Thyroid gland (tissue), 4 donors: ENCODE data around the gene STK24. TPM values are rescaled to one million over a fixed set of nuclear protein-coding genes. Genes with fewer than 3 reads are reported as not detected.
A peak's percentile ranks its signal among the peaks of the same experiment; 100 is the strongest.

Experiments used
- DNase-seq, 2 donors: peaks; one replicate each; pipeline ENCODE4 v3.0.0-alpha.2; 2019
- H3K27ac ChIP-seq, 3 donors: fragments of 200-600 bp; sonication (generic); 1 replicate in 2 of 3; 2 replicates in 1 of 3; pipeline ENCODE4 v1.5.1; 2016 to 2019; ENCODE audit warnings: mild to moderate bottlenecking in 1 of 3, moderate library complexity in 1 of 3
- H3K27me3 ChIP-seq: fragments of 200-600 bp; sonication (generic); one replicate; pipeline ENCODE4 v1.5.1; 2019
- H3K36me3 ChIP-seq, 2 donors: fragments of 200-600 bp; sonication (generic); one replicate each; pipeline ENCODE4 v1.5.1; 2016 to 2019
- H3K4me1 ChIP-seq, 2 donors: fragments of 200-600 bp; sonication (generic); one replicate each; pipeline ENCODE4 v1.5.1; 2017 to 2019
- H3K4me3 ChIP-seq, 3 donors: fragments of 200-600 bp; sonication (generic); replicated peaks in 1 of 3; 1 replicate in 2 of 3; 2 replicates in 1 of 3; pipeline ENCODE4 v1.5.1; 2016; ENCODE audit warnings: mild to moderate bottlenecking in 1 of 3
- H3K9me3 ChIP-seq: fragments of 200-600 bp; sonication (generic); one replicate; pipeline ENCODE4 v1.5.1; 2017
- POLR2A ChIP-seq, 2 donors: fragments of 450-650 bp; IDR thresholded peaks; one replicate each; pipeline ENCODE4 v1.6.1; 2017; ENCODE audit warnings: antibody characterized with exemption in 2 of 2, mild to moderate bottlenecking in 2 of 2, moderate library complexity in 1 of 2
- WGBS, 2 donors: methylation state at CpG; one replicate each; pipeline ENCODE4 v1.1.5; 2017; 5-methylcytosine and 5-hydroxymethylcytosine counted together
- intact Hi-C: fragments of 100-400 bp; cut with DNase I; formaldehyde crosslinking; loops from one replicate; pipeline ENCODE4 v1.15.1; 2023
- total RNA-seq, 4 donors: library from RNA; depleted of rRNA; stranded (reverse); fragments of >200 nt; gene quantifications; one replicate each; pipeline ENCODE4 v1.2.3, GENCODE V29; 2016
- TF ChIP-seq, protein P1 (sequence below), 6 experiments: fragments of 200-600 bp in 3 of 6; fragments of 450-650 bp in 3 of 6; sonication (generic) in 3 of 6; IDR thresholded peaks; one replicate each; pipeline ENCODE4 v1.5.1; 2016 to 2019; ENCODE audit warnings: antibody characterized with exemption in 6 of 6, mild to moderate bottlenecking in 2 of 6, inconsistent platforms in 1 of 6, moderate library complexity in 1 of 6

The STK24 gene
- total RNA-seq, 4 donors from 2014 or later = 74.5 to 102 (median 90.7) TPM

DNA sequence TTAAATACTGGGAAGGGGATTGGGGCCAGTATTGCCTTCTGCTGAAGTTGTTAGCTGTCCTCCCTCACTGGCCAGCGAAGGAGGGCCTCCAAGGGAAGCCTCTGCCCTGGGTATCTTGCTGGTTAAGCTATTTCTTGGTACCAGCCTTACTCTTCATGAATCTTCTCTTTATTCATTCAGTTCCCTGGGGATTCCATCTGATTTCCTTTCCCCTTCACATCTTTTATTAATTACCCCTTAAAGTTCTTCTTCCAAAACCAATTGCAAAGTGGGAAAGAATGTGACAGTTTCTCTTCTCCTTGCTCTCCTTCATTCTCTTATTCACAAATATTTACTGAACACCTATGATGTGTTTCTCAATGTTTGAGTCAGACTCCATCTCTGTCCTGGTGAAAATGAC, 36.7 kb upstream of the STK24 start:
- WGBS, 2 donors = 96 to 100% methylated on average over 1 of the region's 1 CpG
- no peaks in the 10 kb centered on the region for H3K36me3 ChIP-seq
- no peak for TF ChIP-seq POLR2A (IDR thresholded peaks at IDR 0.05)
- TF ChIP-seq, protein P1, sequence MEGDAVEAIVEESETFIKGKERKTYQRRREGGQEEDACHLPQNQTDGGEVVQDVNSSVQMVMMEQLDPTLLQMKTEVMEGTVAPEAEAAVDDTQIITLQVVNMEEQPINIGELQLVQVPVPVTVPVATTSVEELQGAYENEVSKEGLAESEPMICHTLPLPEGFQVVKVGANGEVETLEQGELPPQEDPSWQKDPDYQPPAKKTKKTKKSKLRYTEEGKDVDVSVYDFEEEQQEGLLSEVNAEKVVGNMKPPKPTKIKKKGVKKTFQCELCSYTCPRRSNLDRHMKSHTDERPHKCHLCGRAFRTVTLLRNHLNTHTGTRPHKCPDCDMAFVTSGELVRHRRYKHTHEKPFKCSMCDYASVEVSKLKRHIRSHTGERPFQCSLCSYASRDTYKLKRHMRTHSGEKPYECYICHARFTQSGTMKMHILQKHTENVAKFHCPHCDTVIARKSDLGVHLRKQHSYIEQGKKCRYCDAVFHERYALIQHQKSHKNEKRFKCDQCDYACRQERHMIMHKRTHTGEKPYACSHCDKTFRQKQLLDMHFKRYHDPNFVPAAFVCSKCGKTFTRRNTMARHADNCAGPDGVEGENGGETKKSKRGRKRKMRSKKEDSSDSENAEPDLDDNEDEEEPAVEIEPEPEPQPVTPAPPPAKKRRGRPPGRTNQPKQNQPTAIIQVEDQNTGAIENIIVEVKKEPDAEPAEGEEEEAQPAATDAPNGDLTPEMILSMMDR (IDR thresholded peaks at IDR 0.05) = no peak
- no peak overlapping the region for H3K27ac ChIP-seq
- H3K27me3 ChIP-seq = no peaks in the 10 kb centered on the region
- no peak for DNase-seq
- no peaks in the 10 kb centered on the region for H3K9me3 ChIP-seq
- intact Hi-C loops = no loop called here
- no peak overlapping the region for H3K4me3 ChIP-seq
- no peaks in the 10 kb centered on the region for H3K4me1 ChIP-seq

DNA sequence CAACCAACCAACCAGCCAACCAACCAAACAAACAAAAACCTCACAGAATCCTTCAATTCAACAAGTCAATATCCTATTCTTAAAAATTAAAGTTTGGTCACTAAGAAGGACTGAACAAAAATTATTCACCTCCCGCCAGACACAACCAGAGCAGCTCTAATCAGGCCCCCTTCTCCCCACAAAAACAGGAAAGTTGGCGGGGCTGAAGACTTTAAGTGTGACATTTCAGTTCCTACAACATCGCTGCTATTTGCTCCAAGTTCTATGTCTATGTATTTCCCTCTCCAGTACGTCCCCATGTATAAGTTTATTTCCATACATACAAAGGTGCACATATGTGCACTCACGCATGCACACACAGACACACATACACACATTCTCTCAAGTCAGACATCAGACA, 32.8 kb upstream of the STK24 start:
- Histone ChIP-seq H3K36me3 (no peaks in the 10 kb centered on the region), H3K4me1 (no peaks in the 10 kb centered on the region), H3K4me3 (no peak overlapping the region), H3K27ac (no peak overlapping the region), H3K27me3 (no peaks in the 10 kb centered on the region), H3K9me3 (no peaks in the 10 kb centered on the region)
- no peak for DNase-seq
- TF ChIP-seq, protein P1 (IDR thresholded peaks at IDR 0.05) = no peak
- WGBS, 2 donors = 89 to 95% methylated on average over 5 of the region's 5 CpGs
- intact Hi-C loops = no loop called here

DNA sequence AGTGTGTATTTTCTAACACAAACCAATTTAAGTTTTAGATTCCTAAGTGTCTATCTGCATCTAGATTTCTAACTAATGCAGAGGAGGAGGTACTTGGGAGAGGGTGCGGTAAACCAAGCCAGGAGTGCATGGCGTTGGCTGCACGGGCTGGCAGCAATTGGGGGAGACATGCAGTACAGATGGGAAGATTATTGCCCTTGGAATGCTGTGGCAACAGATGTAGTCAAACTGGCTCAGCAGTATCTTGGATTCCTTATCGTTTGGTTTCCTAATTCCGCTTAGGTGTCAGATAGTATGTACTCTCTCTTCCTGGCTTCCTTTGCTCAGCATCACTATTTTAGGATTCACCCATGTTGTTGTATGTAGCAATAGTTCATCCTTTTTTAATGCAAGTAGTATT, 29.4 kb upstream of the STK24 start:
- H3K4me1 ChIP-seq = no peaks in the 10 kb centered on the region
- WGBS, 2 donors = 53 to 56% methylated on average over 5 of the region's 5 CpGs
- no peaks in the 10 kb centered on the region for H3K27me3 ChIP-seq
- H3K9me3 ChIP-seq = no peaks in the 10 kb centered on the region
- TF ChIP-seq, protein P1 (IDR thresholded peaks at IDR 0.05) = no peak
- no peak for TF ChIP-seq POLR2A (IDR thresholded peaks at IDR 0.05)
- DNase-seq = no peak
- H3K36me3 ChIP-seq = no peaks in the 10 kb centered on the region
- intact Hi-C loops = no loop called here
- no peak overlapping the region for H3K27ac ChIP-seq
- H3K4me3 ChIP-seq = no peak overlapping the region

DNA sequence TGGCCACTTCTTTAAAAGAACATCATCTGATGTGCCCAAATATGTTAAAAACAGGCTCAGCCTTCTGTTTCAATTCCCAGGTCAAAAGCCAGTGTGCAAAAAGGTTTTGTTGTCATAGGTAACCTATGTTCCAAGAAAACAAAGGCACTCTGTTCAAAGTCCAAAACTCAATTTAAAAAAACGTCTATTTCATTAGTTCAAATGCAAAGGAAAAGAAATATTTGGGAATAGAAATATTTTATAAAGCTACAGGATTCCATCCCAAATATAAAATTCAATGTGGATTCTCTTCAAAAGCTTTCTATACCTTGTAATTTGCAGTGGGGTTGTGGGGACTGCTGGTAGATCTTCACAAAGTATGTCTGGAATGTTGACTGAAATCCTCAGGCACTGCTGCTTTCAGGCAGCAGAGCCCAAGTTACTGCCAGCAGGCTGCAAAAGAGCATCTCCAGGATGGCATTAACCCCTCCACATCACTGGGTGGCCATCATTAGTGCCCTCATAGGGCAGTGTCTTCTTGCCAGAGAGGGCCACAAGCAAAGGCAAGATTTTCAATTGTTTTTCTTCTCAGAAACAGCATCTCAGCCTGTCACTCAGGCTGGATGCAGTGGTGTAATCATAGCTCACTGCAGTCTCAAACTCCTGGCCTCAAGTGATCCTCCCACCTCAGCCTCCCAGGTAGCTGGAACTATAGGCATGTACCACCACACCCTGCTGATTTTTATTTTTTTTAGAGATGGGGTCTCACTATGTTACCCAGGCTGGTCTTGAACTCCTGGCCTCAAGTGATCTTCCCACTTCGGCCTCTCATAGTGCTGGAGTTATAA, 22.8 kb upstream of the STK24 start:
- WGBS, 2 donors = 47 to 53% methylated on average over 2 of the region's 2 CpGs
- intact Hi-C loops = no loop called here
- Histone ChIP-seq H3K9me3 (no peaks in the 10 kb centered on the region), H3K4me3 (no peak overlapping the region), H3K36me3 (no peaks in the 10 kb centered on the region), H3K27ac (peak overlapping the region in 1 of 3 donors; percentile 15), H3K4me1 (peaks cover 0 to 8% of the 10 kb centered on the region in 2 donors), H3K27me3 (no peaks in the 10 kb centered on the region)
- TF ChIP-seq POLR2A (IDR thresholded peaks at IDR 0.05) = no peak
- TF ChIP-seq, protein P1 (IDR thresholded peaks at IDR 0.05) = no peak
- peak in 1 of 2 donors; percentile 20 for DNase-seq

DNA sequence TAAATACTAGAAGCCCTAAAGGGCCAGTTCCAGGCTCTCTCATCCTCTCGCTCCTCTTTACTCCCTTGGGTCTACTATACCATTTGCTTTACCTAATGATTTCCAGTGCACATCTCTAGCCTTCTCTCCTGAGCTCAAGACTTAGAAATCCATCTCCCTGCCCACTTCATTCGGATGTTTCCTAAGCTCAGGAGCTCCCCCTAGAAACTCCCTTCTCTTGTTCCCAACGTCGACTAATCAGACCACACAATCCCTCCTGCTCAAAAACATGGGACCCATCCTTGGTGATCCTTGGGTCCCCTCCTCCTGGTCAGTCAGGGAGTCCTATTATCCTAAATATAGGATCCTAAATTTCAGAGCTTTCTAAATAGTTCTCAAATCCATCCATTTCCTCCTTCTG, 21.1 kb upstream of the STK24 start:
- no peaks in the 10 kb centered on the region for H3K9me3 ChIP-seq
- intact Hi-C loops = no loop called here
- 52 to 54% methylated on average over 4 of the region's 4 CpGs for WGBS, 2 donors
- H3K4me1 ChIP-seq = peaks cover 0 to 8% of the 10 kb centered on the region in 2 donors
- no peak overlapping the region for H3K4me3 ChIP-seq
- H3K27me3 ChIP-seq = no peaks in the 10 kb centered on the region
- TF ChIP-seq POLR2A (IDR thresholded peaks at IDR 0.05) = no peak
- TF ChIP-seq, protein P1 (IDR thresholded peaks at IDR 0.05) = no peak
- H3K27ac ChIP-seq = no peak overlapping the region
- no peak for DNase-seq
- H3K36me3 ChIP-seq = no peaks in the 10 kb centered on the region
